Measurements from ENCODE around the gene FBXO31. TPM values are rescaled to one million over a fixed set of nuclear protein-coding genes. Genes with fewer than 3 reads are reported as not detected.
A peak's percentile ranks its signal among the peaks of the same experiment; 100 is the strongest.

FBXO31 gene
- total and polyA plus RNA-seq, 2 of the 8 experiments (the other 6 are each of a cell fraction or from before 2014, with no cell fraction given), result 8.3 to 21.6 TPM

DNA sequence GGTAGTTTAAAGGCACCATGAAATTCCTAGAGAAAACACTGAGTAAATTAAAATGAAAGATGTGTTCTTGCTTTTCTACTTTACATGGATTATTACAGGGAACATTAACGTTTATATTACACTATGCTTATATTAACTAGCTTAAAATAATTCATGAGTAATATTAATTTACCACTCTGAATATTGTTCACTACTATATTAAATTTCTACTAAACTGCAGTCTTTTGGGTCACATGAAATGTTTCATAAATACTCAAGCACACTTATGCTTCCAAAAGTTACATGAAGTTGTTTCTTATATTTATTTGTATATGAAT, 5.2 kb upstream of the FBXO31 start:
- H4K8ac ChIP-seq (ENCODE audit: extremely low read depth, insufficient read depth, low read length), result no peak overlapping the region
- H2BK120ac ChIP-seq (replicated peaks; ENCODE audit: low read depth, low read length), result no peak overlapping the region
- no peaks in the 10 kb centered on the region for H3K36me3 ChIP-seq (ENCODE audit: control insufficient read depth in 2 of 4, insufficient read depth in 4 of 4, low read length in 3 of 4)
- peaks cover 5 to 6% (median 5%) of the 10 kb centered on the region in 4 experiments; a peak in 6 of 7 replicates for H3K4me1 ChIP-seq (replicated peaks in 1 of 4; ENCODE audit: control insufficient read depth in 3 of 4, insufficient read depth in 4 of 4, low read length in 3 of 4)
- no peak overlapping the region for H3K4ac ChIP-seq (replicated peaks; ENCODE audit: insufficient read length, low read depth, low read length)
- no peak overlapping the region for H3K23ac ChIP-seq (ENCODE audit: insufficient read length)
- H3K23me2 ChIP-seq (ENCODE audit: low read depth, low read length), result peaks cover 13% of the 10 kb centered on the region
- H3K18ac ChIP-seq (ENCODE audit: extremely low read depth, low read length), result no peak overlapping the region
- ChIA-PET CTCF (ENCODE audit: partially characterized antibody) (interaction anchor here (0.9 to 1.6 kb wide), 3 partner anchors 9 to 248 kb away, joined by 3 to 7 read pairs (median 4); no protein-coding TSS in a partner anchor), POLR2A (ENCODE audit: partially characterized antibody) (interaction anchor here (1.1 to 1.2 kb wide), 2 partner anchors 9 to 71 kb away, joined by 5 to 6 read pairs; partner anchors contain the start of gene C16orf95)
- no peak for DNase-seq (ENCODE audit: low read depth in 1 of 2, low spot score in 2 of 2)
- H3K9ac ChIP-seq (replicated peaks in 1 of 4; ENCODE audit: extremely low read depth in 1 of 4, low read depth in 3 of 4, low read length in 3 of 4), result no peak overlapping the region
- H3K79me2 ChIP-seq (ENCODE audit: control insufficient read depth in 1 of 2, insufficient read depth in 2 of 2, low read length in 2 of 2), result peaks cover 0 to 8% of the 10 kb centered on the region in 2 experiments; a peak in 1 of 4 replicates
- H2BK12ac ChIP-seq (ENCODE audit: low read depth, low read length), result no peak overlapping the region
- no peak overlapping the region for H3K27ac ChIP-seq (ENCODE audit: low read depth, low read length)
- no peak overlapping the region for H3K56ac ChIP-seq (replicated peaks; ENCODE audit: insufficient read length, low read depth, low read length)
- H2BK20ac ChIP-seq (ENCODE audit: low read length), result no peak overlapping the region
- no peak overlapping the region for H2AK5ac ChIP-seq (ENCODE audit: low read depth, low read length)
- peak overlapping the region; percentile 45; the same call in 1 of the 2 replicates for H2AFZ ChIP-seq (ENCODE audit: low read length)
- H4K91ac ChIP-seq (replicated peaks; ENCODE audit: insufficient read length, low read length), result no peak overlapping the region
- peaks cover 0 to 2% of the 10 kb centered on the region in 2 experiments for H4K20me1 ChIP-seq (replicated peaks in 1 of 2; ENCODE audit: control insufficient read depth in 1 of 2, insufficient read depth in 2 of 2, low read length in 2 of 2)
- no peaks in the 10 kb centered on the region for H3K27me3 ChIP-seq (replicated peaks in 1 of 4; ENCODE audit: control insufficient read depth in 3 of 4, extremely low read depth in 1 of 4, insufficient read depth in 3 of 4, low read length in 3 of 4)
- H3K14ac ChIP-seq (ENCODE audit: insufficient read length), result no peak overlapping the region
- H4K5ac ChIP-seq (ENCODE audit: insufficient read length, low read depth, low read length), result no peak overlapping the region
- no peaks in the 10 kb centered on the region for H3K9me3 ChIP-seq (ENCODE audit: insufficient read depth in 2 of 2, low read depth in 1 of 2, low read length in 1 of 2)
- no peak overlapping the region for H2BK5ac ChIP-seq (ENCODE audit: low read depth, low read length)
- peak overlapping the region in 1 of 4 experiments; percentile 47; a peak in 1 of 8 replicates for H3K4me3 ChIP-seq (ENCODE audit: extremely low read depth in 1 of 4, insufficient read depth in 2 of 4, low read depth in 3 of 4, low read length in 4 of 4)
- H2BK15ac ChIP-seq (ENCODE audit: low read length), result no peak overlapping the region
- H3K79me1 ChIP-seq (ENCODE audit: low read depth, low read length), result peaks cover 2% of the 10 kb centered on the region
- H3K4me2 ChIP-seq (ENCODE audit: insufficient read depth in 1 of 2, low read depth in 2 of 2, low read length in 2 of 2), result peak overlapping the region; percentile 54 to 62; a peak in 2 of 4 replicates
- 77% methylated on average over 1 of the region's 1 CpG; no CpG with 5 or more reads in 1 of the 2 experiments for WGBS, 2 experiments (ENCODE audit: extremely low coverage in 1 of 2, insufficient coverage in 1 of 2, insufficient read length in 1 of 2, insufficient replicate concordance in 2 of 2, low coverage in 1 of 2, low lambda C conversion rate in 2 of 2, missing lambda C conversion rate in 1 of 2)
- no peak for FAIRE-seq
- TF ChIP-seq EGR1 (IDR thresholded peaks at IDR 0.05; ENCODE audit: borderline replicate concordance, low read depth, low read length), result no peak
- TF ChIP-seq SIN3A (conservative IDR thresholded peaks at IDR 0.05 in 1 of 2, IDR thresholded peaks at IDR 0.05 in 1 of 2; ENCODE audit: low read depth in 1 of 2, low read length in 2 of 2), result no peak
- TF ChIP-seq SP1 (IDR thresholded peaks at IDR 0.05; ENCODE audit: low read depth, low read length), result no peak
- TF ChIP-seq BRCA1 (IDR thresholded peaks at IDR 0.05; ENCODE audit: low read depth, low read length), result no peak
- no peak for TF ChIP-seq NRF1 (IDR thresholded peaks at IDR 0.05; ENCODE audit: low read depth, low read length)
- TF ChIP-seq, protein P1, sequence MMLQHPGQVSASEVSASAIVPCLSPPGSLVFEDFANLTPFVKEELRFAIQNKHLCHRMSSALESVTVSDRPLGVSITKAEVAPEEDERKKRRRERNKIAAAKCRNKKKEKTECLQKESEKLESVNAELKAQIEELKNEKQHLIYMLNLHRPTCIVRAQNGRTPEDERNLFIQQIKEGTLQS (IDR thresholded peaks at IDR 0.05; ENCODE audit: insufficient read depth, low read depth, low read length), result no peak
- TF ChIP-seq YY1 (IDR thresholded peaks at IDR 0.05; ENCODE audit: low read depth, low read length), result no peak

All from H1 (cell line).